Cortex of kidney (tissue), 1 donor: Measurements from ENCODE around the gene SPATA32.
"Not testable (repeated sequence)": the region's sequence is repeated elsewhere in the genome, so short reads cannot be mapped to it uniquely, and the experiment has no call there.

ENCODE experiments used
- DNase-seq: peaks from one replicate; lab custom pipeline; 2025; lab: John Stamatoyannopoulos, UW

Gene SPATA32

GRCh38 chr17:45270828-45271418 lies 9.0 kb upstream of the SPATA32 start:
- no peak for DNase-seq

GRCh38 chr17:45269912-45270311 lies 8.0 kb upstream of the SPATA32 start:
- no peak for DNase-seq

- DNase-seq, result no peak
Measured at GRCh38 chr17:45267436-45268055, 5.7 kb upstream of the SPATA32 start.

- DNase-seq, result no peak
Measured at GRCh38 chr17:45266372-45266926, 4.6 kb upstream of the SPATA32 start.

GRCh38 chr17:45265821-45266220 lies 3.9 kb upstream of the SPATA32 start:
- no peak for DNase-seq

- no peak for DNase-seq
Measured at GRCh38 chr17:45264988-45265387, 3.1 kb upstream of the SPATA32 start.

- DNase-seq, result no peak
Measured at GRCh38 chr17:45264430-45264829, 2.5 kb upstream of the SPATA32 start.

GRCh38 chr17:45263477-45263860 lies 1.6 kb upstream of the SPATA32 start:
- DNase-seq, result no peak

GRCh38 chr17:45262516-45263476 lies 902 bp upstream of the SPATA32 start:
- DNase-seq, result no peak

- DNase-seq, result no peak
Measured at GRCh38 chr17:45260204-45260783, 1.6 kb downstream of the SPATA32 start.

- DNase-seq, result no peak
Measured at GRCh38 chr17:45258981-45259380, 2.9 kb downstream of the SPATA32 start.

- DNase-seq, result no peak
Measured at GRCh38 chr17:45257115-45257514, 4.8 kb downstream of the SPATA32 start.

GRCh38 chr17:45256114-45256966 lies 5.6 kb downstream of the SPATA32 start:
- DNase-seq, result no peak

- DNase-seq, result no peak
Measured at GRCh38 chr17:45255358-45255757, 6.5 kb downstream of the SPATA32 start.

- DNase-seq, result no peak
Measured at GRCh38 chr17:45253879-45254278, 8.0 kb downstream of the SPATA32 start.

- not testable (repeated sequence) for DNase-seq
Measured at GRCh38 chr17:45253237-45253636, 8.7 kb downstream of the SPATA32 start.

- DNase-seq, result no peak
Measured at GRCh38 chr17:45251931-45252330, 10.0 kb downstream of the SPATA32 start.

- no peak for DNase-seq
Measured at GRCh38 chr17:45248132-45248957, 13.5 kb downstream of the SPATA32 start.

- DNase-seq, result no peak
Measured at GRCh38 chr17:45247429-45248131, 14.3 kb downstream of the SPATA32 start.
